HepG2 (cell line): Measurements from ENCODE around the gene KDM4B. TPM values are rescaled to one million over a fixed set of nuclear protein-coding genes. Genes with fewer than 3 reads are reported as not detected.

Experiments used
- CAMTA2 ChIP-seq: sonication (generic); formaldehyde crosslinking; IDR thresholded peaks from 2 replicates; pipeline ENCODE4 v1.4.0; 2020; ENCODE audit warnings: mild to moderate bottlenecking, missing genetic modification reagents, borderline replicate concordance
- EED ChIP-seq: sonication (generic); formaldehyde crosslinking; IDR thresholded peaks from 2 replicates; pipeline ENCODE4 v1.5.0; 2020; ENCODE audit warnings: mild to moderate bottlenecking, missing genetic modification reagents
- GTF3A ChIP-seq: sonication (generic); formaldehyde crosslinking; conservative IDR thresholded peaks from 2 replicates; pipeline ENCODE4 v1.4.0; 2020; ENCODE audit warnings: mild to moderate bottlenecking, missing genetic modification reagents
- HNRNPLL ChIP-seq: fragments of 200-400 bp; formaldehyde crosslinking; IDR thresholded peaks from 2 replicates; pipeline ENCODE4 v1.6.1; 2017; ENCODE audit warnings: mild to moderate bottlenecking, low read depth, low read length; ENCODE audit not compliant: poor library complexity, severe bottlenecking
- KLF15 ChIP-seq: sonication (generic); formaldehyde crosslinking; IDR thresholded peaks from 2 replicates; pipeline ENCODE4 v1.8.1; 2023; ENCODE audit warnings: borderline replicate concordance, mild to moderate bottlenecking, inconsistent platforms, missing genetic modification reagents, mixed read lengths
- MEF2D ChIP-seq: sonication (generic); formaldehyde crosslinking; IDR thresholded peaks from 2 replicates; pipeline ENCODE4 v1.5.1; 2020; ENCODE audit warnings: mild to moderate bottlenecking, missing genetic modification reagents
- MXD4 ChIP-seq: IDR thresholded peaks from 2 replicates; pipeline ENCODE4 v1.6.1; 2016; ENCODE audit warnings: mild to moderate bottlenecking, missing biosample characterization, missing genetic modification reagents
- POLR2G ChIP-seq: fragments of 200-400 bp; formaldehyde crosslinking; IDR thresholded peaks from 2 replicates; pipeline ENCODE4 v1.6.1; 2018; ENCODE audit warnings: mild to moderate bottlenecking, low read depth, low read length, moderate library complexity
- RBFOX2 ChIP-seq: fragments of 200-400 bp; formaldehyde crosslinking; IDR thresholded peaks from 2 replicates; pipeline ENCODE4 v1.6.1; 2017; ENCODE audit warnings: low read depth, mild to moderate bottlenecking, low read length
- RFXAP ChIP-seq: sonication (generic); formaldehyde crosslinking; IDR thresholded peaks from 2 replicates; pipeline ENCODE4 v1.4.0; 2020; ENCODE audit warnings: missing genetic modification reagents, borderline replicate concordance
- THAP11 ChIP-seq: IDR thresholded peaks from 2 replicates; pipeline ENCODE4 v1.6.1; 2016; ENCODE audit warnings: missing biosample characterization, missing genetic modification reagents
- YEATS2 ChIP-seq: sonication (generic); formaldehyde crosslinking; IDR thresholded peaks from 2 replicates; pipeline ENCODE4 v1.4.0; 2020; ENCODE audit warnings: missing genetic modification reagents, borderline replicate concordance
- ZNF282 ChIP-seq: fragments of 450-650 bp; IDR thresholded peaks from 2 replicates; pipeline ENCODE4 v1.6.1; 2018; ENCODE audit not compliant: partially characterized antibody
- ZNF331 ChIP-seq: sonication (generic); formaldehyde crosslinking; IDR thresholded peaks from 2 replicates; pipeline ENCODE4 v1.4.0; 2020; ENCODE audit warnings: missing genetic modification reagents
- ZNF441 ChIP-seq: sonication (generic); formaldehyde crosslinking; IDR thresholded peaks from 2 replicates; pipeline ENCODE4 v1.7.0; 2021; ENCODE audit warnings: missing genetic modification reagents, borderline replicate concordance
- ZNF556 ChIP-seq: sonication (generic); formaldehyde crosslinking; IDR thresholded peaks from 2 replicates; pipeline ENCODE4 v1.4.0; 2020; ENCODE audit warnings: mild to moderate bottlenecking, missing genetic modification reagents, borderline replicate concordance
- ZNF614 ChIP-seq: IDR thresholded peaks from 2 replicates; pipeline ENCODE4 v1.6.1; 2018; ENCODE audit warnings: missing biosample characterization, missing genetic modification reagents, inconsistent platforms, borderline replicate concordance
- ZSCAN31 ChIP-seq: sonication (generic); formaldehyde crosslinking; IDR thresholded peaks from 2 replicates; pipeline ENCODE4 v1.5.0; 2020; ENCODE audit warnings: low read depth, mild to moderate bottlenecking, missing genetic modification reagents
- polyA plus RNA-seq, 8 experiments: library from polyadenylated mRNA; depleted of rRNA in 3 of 8; stranded (reverse) in 7 of 8; unstranded in 1 of 8; fragments of >200 nt; fragmentation: Illumina TruSeq in 4 of 8; extraction: Trizol in 4 of 8; gene quantifications; 2 replicates each; pipeline versions ENCODE4 v1.2.1 to v1.2.3, GENCODE V29; 2011 to 2016; ENCODE audit warnings: low read depth in 4 of 8, missing spikeins in 1 of 8, mixed read lengths in 1 of 8; ENCODE audit not compliant: insufficient read depth in 1 of 8
- total RNA-seq, 5 experiments: library from RNA; depleted of rRNA; stranded (reverse); fragments of >200 nt; fragmentation: Illumina TruSeq; extraction: Trizol; gene quantifications; 2 replicates each; pipeline ENCODE4 v1.2.3, GENCODE V29; 2016; ENCODE audit warnings: low read depth in 1 of 5
- TF ChIP-seq, protein P1 (sequence below): sonication (generic); formaldehyde crosslinking; IDR thresholded peaks from 2 replicates; pipeline ENCODE4 v1.8.1; 2023; ENCODE audit warnings: missing genetic modification reagents, mild to moderate bottlenecking, borderline replicate concordance
- TF ChIP-seq, protein P2 (sequence below): sonication (generic); formaldehyde crosslinking; IDR thresholded peaks from 2 replicates; pipeline ENCODE4 v1.4.0; 2020; ENCODE audit warnings: low read depth, missing genetic modification reagents
- TF ChIP-seq, protein P3 (sequence below): sonication (generic); formaldehyde crosslinking; conservative IDR thresholded peaks from 2 replicates; pipeline ENCODE4 v1.8.0; 2022; ENCODE audit warnings: mild to moderate bottlenecking, moderate library complexity, missing genetic modification reagents
- TF ChIP-seq, protein P4 (sequence below): sonication (generic); formaldehyde crosslinking; conservative IDR thresholded peaks from 2 replicates; pipeline ENCODE4 v1.5.0; 2020; ENCODE audit warnings: missing genetic modification reagents

KDM4B gene
- total and polyA plus RNA-seq, 2 of the 13 experiments (the other 11 are each of a cell fraction or from before 2014, with no cell fraction given) = 4.9 to 14.6 TPM

DNA sequence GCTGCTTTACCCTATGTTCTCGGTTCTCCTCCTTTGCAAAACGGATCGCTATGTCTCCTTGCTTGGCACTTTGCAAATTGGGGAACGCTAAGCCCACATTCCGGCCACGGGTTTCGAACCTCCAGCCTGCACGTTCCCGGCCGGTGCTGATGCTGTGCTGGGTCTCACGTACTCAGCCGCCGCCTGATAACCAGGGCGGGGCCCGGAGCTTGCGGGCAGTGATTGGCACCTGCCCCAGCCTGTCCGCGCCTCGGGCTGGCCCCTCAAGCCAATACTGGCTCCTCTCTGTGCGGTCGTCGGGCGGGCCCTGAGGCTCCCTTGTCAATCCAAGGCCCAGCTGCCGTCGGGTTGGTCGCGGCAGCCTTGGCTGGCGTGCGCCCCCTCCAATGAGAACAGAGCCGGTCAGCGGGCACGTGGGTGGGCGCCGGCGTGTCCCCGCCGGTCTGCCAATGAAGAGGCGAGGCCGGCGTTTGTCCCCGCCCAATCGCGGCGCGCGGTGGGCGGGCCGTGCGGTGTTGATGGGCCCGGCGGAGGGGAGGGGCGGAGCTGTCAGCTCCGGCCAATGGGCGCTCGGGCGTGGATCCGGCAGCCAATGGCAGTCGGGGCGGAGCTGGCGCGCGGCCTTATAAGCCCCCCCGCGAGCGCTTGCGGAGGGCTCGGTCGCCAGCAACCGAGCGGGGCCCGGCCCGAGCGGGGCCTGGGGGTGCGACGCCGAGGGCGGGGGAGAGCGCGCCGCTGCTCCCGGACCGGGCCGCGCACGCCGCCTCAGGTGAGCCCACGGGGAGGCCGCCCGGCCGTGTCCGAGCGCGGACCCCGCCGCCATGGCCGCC is at the start of gene KDM4B (continued):
- TF ChIP-seq MXD4 (CRISPR knock-in tag) = 0 out of 2 replicates have a peak, but pooled peaks have one; percentile 62
- peak; percentile 25; the same call in 1 of the 2 replicates for TF ChIP-seq ZSCAN31 (CRISPR knock-in tag)
- TF ChIP-seq ZNF556 (CRISPR knock-in tag) = no peak
- peak; percentile 66 for TF ChIP-seq HNRNPLL
- TF ChIP-seq, protein P1, sequence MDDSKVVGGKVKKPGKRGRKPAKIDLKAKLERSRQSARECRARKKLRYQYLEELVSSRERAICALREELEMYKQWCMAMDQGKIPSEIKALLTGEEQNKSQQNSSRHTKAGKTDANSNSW (CRISPR knock-in tag) = no peak
- peak; percentile 57; the same call in 1 of the 2 replicates for TF ChIP-seq MEF2D (CRISPR knock-in tag)
- TF ChIP-seq YEATS2 = peak; percentile 54; the same call in 1 of the 2 replicates
- TF ChIP-seq RFXAP (CRISPR knock-in tag) = peak; percentile 99
- no peak for TF ChIP-seq KLF15 (CRISPR knock-in tag)
- peak; percentile 92; the same call in 1 of the 2 replicates for TF ChIP-seq GTF3A (CRISPR knock-in tag)
- peak; percentile 32; the same call in 1 of the 2 replicates for TF ChIP-seq ZNF441 (CRISPR knock-in tag)
- TF ChIP-seq, protein P2, sequence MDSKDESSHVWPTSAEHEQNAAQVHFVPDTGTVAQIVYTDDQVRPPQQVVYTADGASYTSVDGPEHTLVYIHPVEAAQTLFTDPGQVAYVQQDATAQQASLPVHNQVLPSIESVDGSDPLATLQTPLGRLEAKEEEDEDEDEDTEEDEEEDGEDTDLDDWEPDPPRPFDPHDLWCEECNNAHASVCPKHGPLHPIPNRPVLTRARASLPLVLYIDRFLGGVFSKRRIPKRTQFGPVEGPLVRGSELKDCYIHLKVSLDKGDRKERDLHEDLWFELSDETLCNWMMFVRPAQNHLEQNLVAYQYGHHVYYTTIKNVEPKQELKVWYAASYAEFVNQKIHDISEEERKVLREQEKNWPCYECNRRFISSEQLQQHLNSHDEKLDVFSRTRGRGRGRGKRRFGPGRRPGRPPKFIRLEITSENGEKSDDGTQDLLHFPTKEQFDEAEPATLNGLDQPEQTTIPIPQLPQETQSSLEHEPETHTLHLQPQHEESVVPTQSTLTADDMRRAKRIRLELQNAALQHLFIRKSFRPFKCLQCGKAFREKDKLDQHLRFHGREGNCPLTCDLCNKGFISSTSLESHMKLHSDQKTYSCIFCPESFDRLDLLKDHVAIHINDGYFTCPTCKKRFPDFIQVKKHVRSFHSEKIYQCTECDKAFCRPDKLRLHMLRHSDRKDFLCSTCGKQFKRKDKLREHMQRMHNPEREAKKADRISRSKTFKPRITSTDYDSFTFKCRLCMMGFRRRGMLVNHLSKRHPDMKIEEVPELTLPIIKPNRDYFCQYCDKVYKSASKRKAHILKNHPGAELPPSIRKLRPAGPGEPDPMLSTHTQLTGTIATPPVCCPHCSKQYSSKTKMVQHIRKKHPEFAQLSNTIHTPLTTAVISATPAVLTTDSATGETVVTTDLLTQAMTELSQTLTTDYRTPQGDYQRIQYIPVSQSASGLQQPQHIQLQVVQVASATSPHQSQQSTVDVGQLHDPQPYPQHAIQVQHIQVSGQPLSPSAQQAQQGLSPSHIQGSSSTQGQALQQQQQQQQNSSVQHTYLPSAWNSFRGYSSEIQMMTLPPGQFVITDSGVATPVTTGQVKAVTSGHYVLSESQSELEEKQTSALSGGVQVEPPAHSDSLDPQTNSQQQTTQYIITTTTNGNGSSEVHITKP (CRISPR knock-in tag) = 0 out of 2 replicates have a peak, but pooled peaks have one; percentile 45
- TF ChIP-seq, protein P3, sequence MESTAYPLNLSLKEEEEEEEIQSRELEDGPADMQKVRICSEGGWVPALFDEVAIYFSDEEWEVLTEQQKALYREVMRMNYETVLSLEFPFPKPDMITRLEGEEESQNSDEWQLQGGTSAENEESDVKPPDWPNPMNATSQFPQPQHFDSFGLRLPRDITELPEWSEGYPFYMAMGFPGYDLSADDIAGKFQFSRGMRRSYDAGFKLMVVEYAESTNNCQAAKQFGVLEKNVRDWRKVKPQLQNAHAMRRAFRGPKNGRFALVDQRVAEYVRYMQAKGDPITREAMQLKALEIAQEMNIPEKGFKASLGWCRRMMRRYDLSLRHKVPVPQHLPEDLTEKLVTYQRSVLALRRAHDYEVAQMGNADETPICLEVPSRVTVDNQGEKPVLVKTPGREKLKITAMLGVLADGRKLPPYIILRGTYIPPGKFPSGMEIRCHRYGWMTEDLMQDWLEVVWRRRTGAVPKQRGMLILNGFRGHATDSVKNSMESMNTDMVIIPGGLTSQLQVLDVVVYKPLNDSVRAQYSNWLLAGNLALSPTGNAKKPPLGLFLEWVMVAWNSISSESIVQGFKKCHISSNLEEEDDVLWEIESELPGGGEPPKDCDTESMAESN = peak; percentile 61; the same call in 1 of the 2 replicates
- TF ChIP-seq CAMTA2 (CRISPR knock-in tag) = no peak
- TF ChIP-seq ZNF614 (CRISPR knock-in tag) = peak; percentile 18; the same call in 1 of the 2 replicates
- no peak for TF ChIP-seq ZNF331 (CRISPR knock-in tag)
- TF ChIP-seq EED (CRISPR knock-in tag) = no peak
- TF ChIP-seq POLR2G = peak; percentile 91
- peak; percentile 87 for TF ChIP-seq RBFOX2
- TF ChIP-seq, protein P4, sequence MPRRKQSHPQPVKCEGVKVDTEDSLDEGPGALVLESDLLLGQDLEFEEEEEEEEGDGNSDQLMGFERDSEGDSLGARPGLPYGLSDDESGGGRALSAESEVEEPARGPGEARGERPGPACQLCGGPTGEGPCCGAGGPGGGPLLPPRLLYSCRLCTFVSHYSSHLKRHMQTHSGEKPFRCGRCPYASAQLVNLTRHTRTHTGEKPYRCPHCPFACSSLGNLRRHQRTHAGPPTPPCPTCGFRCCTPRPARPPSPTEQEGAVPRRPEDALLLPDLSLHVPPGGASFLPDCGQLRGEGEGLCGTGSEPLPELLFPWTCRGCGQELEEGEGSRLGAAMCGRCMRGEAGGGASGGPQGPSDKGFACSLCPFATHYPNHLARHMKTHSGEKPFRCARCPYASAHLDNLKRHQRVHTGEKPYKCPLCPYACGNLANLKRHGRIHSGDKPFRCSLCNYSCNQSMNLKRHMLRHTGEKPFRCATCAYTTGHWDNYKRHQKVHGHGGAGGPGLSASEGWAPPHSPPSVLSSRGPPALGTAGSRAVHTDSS (CRISPR knock-in tag) = no peak
- peak; percentile 77; the same call in 1 of the 2 replicates for TF ChIP-seq THAP11
- TF ChIP-seq ZNF282 = no peak
